Osteocyte (in vitro differentiated cells): ENCODE data around the gene GGT1. TPM values are rescaled to one million over a fixed set of nuclear protein-coding genes. Genes with fewer than 3 reads are reported as not detected.

Experiments
- DNase-seq: peaks from one replicate; pipeline ENCODE4 v3.0.0; 2021; ENCODE audit warnings: mixed read lengths; ENCODE audit not compliant: unreplicated experiment; ENCODE audit errors: extremely low spot score
- H3K27ac Mint-ChIP-seq: one replicate; pipeline ENCODE4 v1.8.0; 2021; ENCODE audit warnings: mild to moderate bottlenecking, mixed read lengths; ENCODE audit not compliant: unreplicated experiment
- H3K27me3 Mint-ChIP-seq: one replicate; pipeline ENCODE4 v1.8.0; 2021; ENCODE audit warnings: mixed read lengths; ENCODE audit not compliant: unreplicated experiment
- H3K36me3 Mint-ChIP-seq: one replicate; pipeline ENCODE4 v1.8.0; 2021; ENCODE audit warnings: mixed read lengths; ENCODE audit not compliant: unreplicated experiment
- H3K4me1 Mint-ChIP-seq: one replicate; pipeline ENCODE4 v1.8.0; 2021; ENCODE audit warnings: mixed read lengths; ENCODE audit not compliant: unreplicated experiment
- H3K4me3 Mint-ChIP-seq: one replicate; pipeline ENCODE4 v1.8.0; 2021; ENCODE audit warnings: mild to moderate bottlenecking, moderate library complexity, mixed read lengths; ENCODE audit not compliant: unreplicated experiment
- H3K9me3 Mint-ChIP-seq: one replicate; pipeline ENCODE4 v1.8.0; 2021; ENCODE audit warnings: mixed read lengths; ENCODE audit not compliant: unreplicated experiment
- total RNA-seq: library from RNA; stranded (reverse); gene quantifications from 2 replicates; pipeline ENCODE4 v1.2.1, GENCODE V29; 2021
- TF ChIP-seq, protein P1 (sequence below): fragments of 200-600 bp; sonication (generic); IDR thresholded peaks from 2 replicates; pipeline ENCODE4 v1.5.0; 2021; ENCODE audit warnings: antibody characterized with exemption, mild to moderate bottlenecking, moderate library complexity

Gene GGT1
- total RNA-seq, 1 donor from 2014 or later, result 2.6 TPM

DNA sequence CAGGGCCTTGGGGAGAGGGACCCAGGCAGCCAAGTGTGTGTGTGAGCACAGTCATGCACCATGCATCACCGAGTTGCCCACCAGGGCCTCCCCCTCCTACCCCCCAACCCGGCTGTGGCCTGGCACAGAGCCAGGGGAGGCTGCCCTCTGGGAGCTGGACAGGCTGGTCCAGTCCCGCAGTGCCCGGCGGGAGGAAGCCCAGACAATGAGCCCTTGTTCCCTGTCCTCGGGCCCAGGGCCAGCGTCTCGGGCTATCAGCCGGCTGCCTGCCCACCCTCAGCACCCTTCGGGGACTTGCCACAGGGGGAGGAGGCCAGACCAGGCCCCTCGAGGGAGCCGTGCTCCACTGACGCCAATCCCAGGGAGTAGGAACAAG is 14.6 kb upstream of the GGT1 start:
- Mint-ChIP-seq H3K9me3 (no peaks in the 10 kb centered on the region), H3K4me3 (no peak overlapping the region), H3K27me3 (no peaks in the 10 kb centered on the region), H3K36me3 (no peaks in the 10 kb centered on the region), H3K27ac (no peak overlapping the region), H3K4me1 (peaks cover 15% of the 10 kb centered on the region)
- DNase-seq, result no peak
- TF ChIP-seq, protein P1, sequence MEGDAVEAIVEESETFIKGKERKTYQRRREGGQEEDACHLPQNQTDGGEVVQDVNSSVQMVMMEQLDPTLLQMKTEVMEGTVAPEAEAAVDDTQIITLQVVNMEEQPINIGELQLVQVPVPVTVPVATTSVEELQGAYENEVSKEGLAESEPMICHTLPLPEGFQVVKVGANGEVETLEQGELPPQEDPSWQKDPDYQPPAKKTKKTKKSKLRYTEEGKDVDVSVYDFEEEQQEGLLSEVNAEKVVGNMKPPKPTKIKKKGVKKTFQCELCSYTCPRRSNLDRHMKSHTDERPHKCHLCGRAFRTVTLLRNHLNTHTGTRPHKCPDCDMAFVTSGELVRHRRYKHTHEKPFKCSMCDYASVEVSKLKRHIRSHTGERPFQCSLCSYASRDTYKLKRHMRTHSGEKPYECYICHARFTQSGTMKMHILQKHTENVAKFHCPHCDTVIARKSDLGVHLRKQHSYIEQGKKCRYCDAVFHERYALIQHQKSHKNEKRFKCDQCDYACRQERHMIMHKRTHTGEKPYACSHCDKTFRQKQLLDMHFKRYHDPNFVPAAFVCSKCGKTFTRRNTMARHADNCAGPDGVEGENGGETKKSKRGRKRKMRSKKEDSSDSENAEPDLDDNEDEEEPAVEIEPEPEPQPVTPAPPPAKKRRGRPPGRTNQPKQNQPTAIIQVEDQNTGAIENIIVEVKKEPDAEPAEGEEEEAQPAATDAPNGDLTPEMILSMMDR, result no peak

DNA sequence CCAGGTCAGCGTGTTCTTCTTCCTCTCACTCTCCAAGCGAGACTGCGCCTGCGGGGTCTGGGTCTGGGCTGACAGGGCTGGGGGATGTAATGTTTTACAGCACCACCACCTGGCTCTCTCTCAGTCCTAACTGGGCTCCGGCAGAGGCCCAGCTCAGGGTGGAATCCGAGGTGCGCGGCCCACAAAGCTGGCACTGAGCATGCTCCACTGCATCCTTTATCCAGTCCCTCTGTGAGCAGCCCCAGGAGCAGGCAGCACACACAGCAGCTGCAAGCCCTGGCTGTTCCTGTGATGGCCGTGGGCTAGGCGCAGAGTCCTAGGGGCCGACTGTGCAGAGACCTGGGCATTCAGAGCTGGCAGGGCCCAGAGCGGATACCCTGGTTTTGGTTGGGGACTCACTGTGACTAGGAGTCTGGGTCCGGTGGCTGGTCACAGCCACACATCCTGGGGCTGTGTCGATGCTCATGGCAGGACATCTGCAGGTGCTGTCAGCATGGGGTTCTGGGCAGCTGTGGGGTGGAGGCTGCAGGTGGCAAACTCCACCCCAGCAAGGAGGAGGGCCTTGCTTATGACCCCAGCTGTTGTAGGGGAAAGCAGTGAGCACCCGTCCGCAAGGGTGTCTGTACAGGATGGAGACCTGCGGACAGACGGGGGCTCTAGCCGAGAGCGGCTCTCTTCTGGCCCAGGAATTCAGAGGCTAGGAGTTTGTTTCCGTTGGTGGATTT is 14.1 kb upstream of the GGT1 start:
- Mint-ChIP-seq H3K4me3 (no peak overlapping the region), H3K9me3 (no peaks in the 10 kb centered on the region), H3K27me3 (no peaks in the 10 kb centered on the region), H3K27ac (no peak overlapping the region), H3K36me3 (no peaks in the 10 kb centered on the region), H3K4me1 (peaks cover 10% of the 10 kb centered on the region)
- no peak for DNase-seq
- TF ChIP-seq, protein P1, result no peak

DNA sequence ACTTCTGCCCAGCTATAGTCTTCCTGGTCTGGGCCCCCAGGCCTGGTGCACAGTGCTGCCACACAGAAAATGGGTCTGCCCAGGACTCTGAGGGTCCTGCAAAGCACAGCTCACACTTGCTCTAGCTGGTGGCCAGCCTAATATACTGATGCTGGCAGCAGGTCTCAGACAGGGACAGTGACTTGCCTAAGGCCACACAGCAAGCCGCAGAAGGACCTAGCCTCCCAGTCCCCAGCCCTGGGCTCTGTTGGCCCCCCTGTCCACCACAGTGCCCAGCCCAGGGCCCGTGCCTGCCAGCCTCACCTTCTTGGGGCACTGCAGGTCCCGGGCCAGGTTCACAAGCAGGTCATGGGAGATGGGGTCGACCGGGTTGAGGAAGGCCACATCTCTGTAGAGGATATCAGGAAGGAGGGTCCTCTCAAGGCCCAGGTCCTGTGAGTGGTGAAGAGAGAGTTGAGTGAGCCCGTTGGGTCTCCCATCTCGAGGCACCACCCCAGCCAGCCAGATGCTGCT is 13.4 kb upstream of the GGT1 start:
- Mint-ChIP-seq H3K36me3 (no peaks in the 10 kb centered on the region), H3K27me3 (no peaks in the 10 kb centered on the region), H3K4me3 (no peak overlapping the region), H3K4me1 (peaks cover 7% of the 10 kb centered on the region), H3K27ac (no peak overlapping the region), H3K9me3 (no peaks in the 10 kb centered on the region)
- TF ChIP-seq, protein P1, result no peak
- no peak for DNase-seq

DNA sequence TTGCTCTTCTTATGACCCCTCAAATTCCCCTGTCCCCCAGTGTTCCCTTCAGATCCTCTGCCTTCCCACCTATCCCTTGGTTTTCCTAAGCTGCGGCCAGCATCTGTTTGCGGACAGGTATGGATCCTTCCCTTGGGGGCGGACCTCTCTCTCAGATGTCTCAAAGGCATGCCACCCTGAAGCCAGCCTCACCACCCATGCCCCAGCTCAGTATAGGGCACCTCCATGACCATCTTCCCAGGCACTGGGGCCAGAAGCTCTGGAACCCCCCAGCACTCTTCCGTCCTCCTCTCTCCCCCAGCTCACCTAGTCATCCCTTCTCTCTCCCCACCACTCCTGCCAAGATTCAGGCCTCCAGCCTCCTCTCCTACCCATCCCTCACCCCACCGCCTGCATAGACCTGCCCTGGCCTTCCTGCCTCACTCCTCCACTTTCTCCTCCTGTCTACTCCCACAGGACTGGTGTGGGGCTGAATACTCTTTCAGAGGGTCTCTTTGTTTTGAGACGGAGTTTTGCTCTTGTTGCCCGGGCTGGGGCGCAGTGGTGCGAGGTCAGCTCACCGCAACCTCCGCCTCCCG is 12.3 kb upstream of the GGT1 start:
- Mint-ChIP-seq H3K4me3 (no peak overlapping the region), H3K9me3 (no peaks in the 10 kb centered on the region), H3K27ac (no peak overlapping the region), H3K36me3 (no peaks in the 10 kb centered on the region), H3K4me1 (peaks cover 7% of the 10 kb centered on the region), H3K27me3 (no peaks in the 10 kb centered on the region)
- TF ChIP-seq, protein P1, result no peak
- no peak for DNase-seq

DNA sequence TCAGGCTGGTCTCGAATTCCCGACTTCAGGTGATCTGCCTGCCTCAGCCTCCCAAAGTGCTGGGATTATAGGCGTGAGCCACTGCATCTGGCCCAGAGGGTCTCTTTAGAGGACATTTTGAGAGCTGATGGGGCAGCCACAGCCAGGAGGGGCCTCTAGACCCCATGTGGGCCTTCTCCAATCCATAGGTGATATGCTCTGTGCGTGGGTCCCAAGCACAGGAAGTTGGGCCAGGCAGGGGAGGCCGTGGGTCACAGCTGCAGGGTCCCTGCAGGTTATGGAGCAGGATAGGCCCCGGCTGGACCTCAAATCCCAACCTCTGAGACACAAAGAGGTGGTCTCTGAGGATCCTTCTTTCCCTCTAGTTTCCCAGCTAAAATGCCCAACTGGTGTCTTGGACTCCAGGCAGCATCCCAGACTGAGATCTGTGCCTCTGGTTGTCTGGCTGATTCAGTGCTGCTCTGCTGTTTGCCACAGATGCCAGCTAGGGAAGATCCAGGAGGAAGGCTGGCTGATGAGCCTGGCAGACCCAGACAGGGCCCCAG is 11.6 kb upstream of the GGT1 start:
- peaks cover 7% of the 10 kb centered on the region for H3K4me1 Mint-ChIP-seq
- no peak for DNase-seq
- H3K27me3 Mint-ChIP-seq, result no peaks in the 10 kb centered on the region
- H3K9me3 Mint-ChIP-seq, result no peaks in the 10 kb centered on the region
- TF ChIP-seq, protein P1, result no peak
- peak overlapping the region; percentile 45 for H3K4me3 Mint-ChIP-seq
- H3K27ac Mint-ChIP-seq, result no peak overlapping the region
- no peaks in the 10 kb centered on the region for H3K36me3 Mint-ChIP-seq
